Activated T-helper 17 cell treated with anti-CD3 and anti-CD28 coated beads, Interleukin-2, amount 50 U/mL, for 72 hours (primary cell): ENCODE results near the gene MPIG6B. TPM values are rescaled to one million over a fixed set of nuclear protein-coding genes. Genes with fewer than 3 reads are reported as not detected.

Source experiments
- ATAC-seq: fragments of 150-1000 bp; cut with Tn5 transposase; replicated peaks from 2 replicates; pipeline ENCODE4 v1.10.0; 2021; ENCODE audit warnings: mild to moderate bottlenecking, moderate library complexity
- H3K27ac Mint-ChIP-seq: one replicate; pipeline ENCODE4 v1.8.0; 2022; ENCODE audit warnings: mixed read lengths
- H3K27me3 Mint-ChIP-seq: one replicate; pipeline ENCODE4 v1.8.0; 2022; ENCODE audit warnings: mixed read lengths
- H3K36me3 Mint-ChIP-seq: one replicate; pipeline ENCODE4 v1.8.0; 2022; ENCODE audit warnings: low read depth, mild to moderate bottlenecking, mixed read lengths
- H3K4me1 Mint-ChIP-seq: one replicate; pipeline ENCODE4 v1.8.0; 2022; ENCODE audit warnings: mixed read lengths
- H3K4me3 Mint-ChIP-seq: one replicate; pipeline ENCODE4 v1.8.0; 2022; ENCODE audit warnings: mild to moderate bottlenecking, mixed read lengths
- H3K9me3 Mint-ChIP-seq: one replicate; pipeline ENCODE4 v1.8.0; 2022; ENCODE audit warnings: mixed read lengths
- total RNA-seq, 2 donors: library from RNA; stranded (reverse); gene quantifications; one replicate each; pipeline ENCODE4 v1.2.3, GENCODE V29; 2022

MPIG6B gene
- not detected for total RNA-seq

DNA sequence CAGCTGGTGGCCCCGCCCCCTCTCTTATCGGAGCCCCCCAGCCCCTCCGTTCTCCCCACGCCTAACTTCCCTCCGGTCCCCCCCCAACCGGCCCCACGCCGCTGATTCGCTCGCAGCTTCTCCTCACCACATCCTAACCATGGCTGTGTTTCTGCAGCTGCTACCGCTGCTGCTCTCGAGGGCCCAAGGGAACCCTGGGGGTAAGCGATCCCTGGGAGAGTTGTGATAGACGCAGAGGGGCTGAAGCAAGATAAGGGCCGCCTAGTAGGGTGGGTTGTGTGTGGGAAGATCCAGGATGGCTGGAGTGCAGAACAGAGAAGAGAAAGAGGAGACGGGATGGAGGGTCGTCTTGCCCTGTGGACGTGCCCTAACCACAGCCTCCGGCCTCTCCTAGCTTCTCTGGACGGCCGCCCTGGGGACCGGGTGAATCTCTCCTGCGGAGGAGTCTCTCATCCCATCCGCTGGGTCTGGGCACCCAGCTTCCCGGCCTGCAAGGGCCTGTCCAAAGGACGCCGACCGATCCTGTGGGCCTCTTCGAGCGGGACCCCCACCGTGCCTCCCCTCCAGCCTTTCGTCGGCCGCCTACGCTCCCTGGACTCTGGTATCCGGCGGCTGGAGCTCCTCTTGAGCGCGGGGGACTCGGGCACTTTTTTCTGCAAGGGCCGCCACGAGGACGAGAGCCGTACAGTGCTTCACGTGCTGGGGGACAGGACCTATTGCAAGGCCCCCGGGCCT is at the start of gene MPIG6B:
MPIG6B (plus strand) TSS at position 129 of the 735 bp plus-strand sequence; CDS start at position 140, 11 bp downstream.
- peaks cover 12% of the 10 kb centered on the region for H3K36me3 Mint-ChIP-seq
- H3K4me3 Mint-ChIP-seq = no peak within 1 kb of the TSS
- ATAC-seq = no peak
- peaks cover 20% of the 10 kb centered on the region for H3K4me1 Mint-ChIP-seq
- H3K27ac Mint-ChIP-seq = no peak within 1 kb of the TSS
- no peaks in the 10 kb centered on the region for H3K9me3 Mint-ChIP-seq
- H3K27me3 Mint-ChIP-seq = no peaks in the 10 kb centered on the region

DNA sequence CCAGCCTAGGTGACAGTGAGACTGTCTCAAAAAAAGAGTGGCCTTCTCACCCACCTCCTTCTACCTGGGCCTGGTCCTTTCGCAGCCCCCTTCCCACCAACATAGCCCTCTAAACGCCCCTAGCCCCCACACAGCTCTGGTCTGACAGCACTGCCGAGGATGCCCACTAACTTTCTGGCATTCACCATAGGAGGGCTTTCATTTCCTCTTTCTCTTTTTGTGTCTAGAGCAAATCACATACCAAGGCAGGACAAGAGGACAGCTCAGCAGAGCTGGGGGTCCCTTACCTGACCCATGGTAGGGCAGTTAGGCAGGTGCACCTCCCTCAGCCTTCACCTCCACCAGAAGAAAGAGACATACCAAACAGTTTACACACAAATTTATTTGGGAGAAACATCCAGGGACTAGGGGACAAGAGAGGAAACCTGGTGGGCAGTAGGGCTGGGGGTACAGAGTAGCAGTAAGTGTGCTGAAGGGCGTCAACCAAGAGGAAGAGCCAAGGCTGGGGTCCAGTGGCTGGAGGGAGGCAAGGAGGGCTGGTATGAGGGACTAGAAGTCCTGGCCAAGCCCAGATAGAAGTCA is 46.8 kb upstream of the MPIG6B start:
- H3K4me1 Mint-ChIP-seq = peaks cover 15% of the 10 kb centered on the region
- peaks cover 33% of the 10 kb centered on the region for H3K36me3 Mint-ChIP-seq
- peak overlapping the region; percentile 34 for H3K27ac Mint-ChIP-seq
- no peak for ATAC-seq
- H3K27me3 Mint-ChIP-seq = no peaks in the 10 kb centered on the region
- H3K9me3 Mint-ChIP-seq = no peaks in the 10 kb centered on the region
- no peak overlapping the region for H3K4me3 Mint-ChIP-seq

DNA sequence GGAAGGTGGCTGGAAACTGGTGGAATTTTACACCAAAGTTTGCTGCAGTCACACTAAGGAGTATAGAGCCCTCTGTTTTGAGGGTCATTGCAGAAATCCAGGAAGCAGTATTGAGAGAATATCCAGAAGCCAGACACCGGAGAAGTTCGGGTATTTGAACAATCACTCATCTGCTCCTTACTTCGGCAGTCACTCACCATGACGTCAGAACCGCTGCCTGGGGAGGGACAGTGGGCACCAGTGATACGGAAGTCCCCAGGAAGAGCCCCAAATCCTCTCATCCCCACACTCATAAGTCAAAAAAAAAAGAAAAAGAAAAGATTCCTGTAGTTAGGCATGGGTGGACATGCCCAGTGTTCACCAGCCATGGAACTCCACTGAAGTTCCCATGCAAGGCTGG is 46.3 kb upstream of the MPIG6B start:
- no peaks in the 10 kb centered on the region for H3K9me3 Mint-ChIP-seq
- H3K27me3 Mint-ChIP-seq = no peaks in the 10 kb centered on the region
- peaks cover 15% of the 10 kb centered on the region for H3K4me1 Mint-ChIP-seq
- peaks cover 28% of the 10 kb centered on the region for H3K36me3 Mint-ChIP-seq
- no peak overlapping the region for H3K4me3 Mint-ChIP-seq
- ATAC-seq = no peak
- H3K27ac Mint-ChIP-seq = peak overlapping the region; percentile 34

- ATAC-seq = no peak
- Mint-ChIP-seq H3K4me3 (no peak overlapping the region), H3K36me3 (peaks cover 17% of the 10 kb centered on the region), H3K4me1 (peaks cover 15% of the 10 kb centered on the region), H3K9me3 (no peaks in the 10 kb centered on the region), H3K27ac (peak overlapping the region; percentile 16), H3K27me3 (no peaks in the 10 kb centered on the region)
Measured at GRCh38 chr6:31677955-31678354, 45.2 kb upstream of the MPIG6B start.

DNA sequence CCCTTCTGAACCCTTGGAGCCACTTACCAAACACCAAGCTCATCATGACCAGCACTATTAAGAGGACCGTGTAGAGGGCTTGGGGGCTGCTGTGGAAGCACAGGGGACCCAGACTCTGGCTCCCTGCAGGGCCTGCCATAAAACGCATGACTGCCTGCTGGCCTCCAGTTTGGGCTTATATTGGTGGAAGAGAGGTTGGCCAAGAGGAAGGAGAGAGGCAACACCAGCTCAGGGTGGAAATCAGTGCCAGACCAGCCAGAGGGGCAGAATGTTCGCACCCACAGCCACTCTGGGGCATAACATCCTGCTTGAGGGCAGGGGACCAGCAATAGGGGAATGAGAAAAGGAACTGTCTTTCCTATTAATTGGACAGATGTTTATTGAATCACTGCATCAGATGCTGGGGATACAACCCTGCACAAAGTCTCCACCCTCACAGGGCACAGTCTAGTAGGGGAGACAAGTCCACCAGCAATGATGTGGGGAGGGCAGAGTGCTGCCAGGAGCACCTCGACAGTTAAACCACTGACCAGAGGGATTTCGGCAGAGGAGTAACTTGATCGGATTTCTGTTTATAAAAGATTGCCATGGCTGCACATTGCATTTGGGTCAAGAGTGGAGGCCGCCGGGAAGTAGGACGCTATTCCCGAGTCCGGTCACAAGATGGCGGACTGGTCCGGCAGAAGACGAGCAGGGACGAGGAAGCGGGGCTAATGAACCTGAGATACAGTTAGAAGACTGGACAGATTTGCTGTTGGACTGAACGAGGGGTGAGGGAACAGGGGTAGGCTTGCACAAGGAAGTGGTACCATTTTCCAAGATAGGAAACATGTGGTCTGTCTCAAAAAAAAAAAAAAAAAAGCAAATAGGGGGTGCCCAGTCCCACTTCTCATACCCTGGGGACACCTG is 42.7 kb upstream of the MPIG6B start, which contains the start of gene LY6G5C:
LY6G5C (minus strand) TSS at position 842 of the 909 bp plus-strand sequence; CDS start at position 148, 694 bp downstream.
- H3K27me3 Mint-ChIP-seq = no peaks in the 10 kb centered on the region
- H3K9me3 Mint-ChIP-seq = no peaks in the 10 kb centered on the region
- peaks cover 15% of the 10 kb centered on the region for H3K4me1 Mint-ChIP-seq
- H3K27ac Mint-ChIP-seq = peak within 1 kb of the TSS; percentile 87
- ATAC-seq = peak; percentile 86
- H3K4me3 Mint-ChIP-seq = peak within 1 kb of the TSS; percentile 88
- H3K36me3 Mint-ChIP-seq = peaks cover 7% of the 10 kb centered on the region

DNA sequence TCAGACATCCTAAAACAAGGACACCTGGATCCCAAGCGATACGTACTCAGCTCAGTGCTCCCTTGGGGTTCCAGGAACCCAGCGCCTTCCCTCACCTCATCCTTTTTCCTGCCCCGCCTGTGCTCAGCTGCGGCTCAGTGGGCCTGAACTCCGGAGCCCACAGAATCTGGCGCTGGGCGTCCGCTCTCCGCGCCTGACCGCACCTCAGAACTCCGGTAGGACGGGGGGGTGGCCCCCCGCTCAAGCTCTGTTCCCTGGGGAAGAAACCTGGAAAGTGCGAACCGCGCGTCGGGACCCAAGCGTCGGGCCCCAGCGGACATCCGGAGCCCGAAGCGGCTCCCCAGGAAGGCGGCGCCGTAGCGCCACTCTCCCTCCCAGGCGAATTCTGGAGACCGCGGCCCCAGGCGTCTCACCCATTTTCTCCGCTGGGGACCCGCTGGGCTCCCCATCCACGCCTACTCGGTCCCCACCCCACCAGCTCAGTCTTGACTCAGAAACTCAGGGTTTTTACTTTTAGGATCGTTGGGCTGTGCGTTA is 42.0 kb upstream of the MPIG6B start:
- H3K27me3 Mint-ChIP-seq = no peaks in the 10 kb centered on the region
- no peaks in the 10 kb centered on the region for H3K9me3 Mint-ChIP-seq
- H3K27ac Mint-ChIP-seq = peak overlapping the region; percentile 87
- H3K36me3 Mint-ChIP-seq = peaks cover 15% of the 10 kb centered on the region
- ATAC-seq = peak; percentile 74
- peaks cover 15% of the 10 kb centered on the region for H3K4me1 Mint-ChIP-seq
- peak overlapping the region; percentile 88 for H3K4me3 Mint-ChIP-seq

DNA sequence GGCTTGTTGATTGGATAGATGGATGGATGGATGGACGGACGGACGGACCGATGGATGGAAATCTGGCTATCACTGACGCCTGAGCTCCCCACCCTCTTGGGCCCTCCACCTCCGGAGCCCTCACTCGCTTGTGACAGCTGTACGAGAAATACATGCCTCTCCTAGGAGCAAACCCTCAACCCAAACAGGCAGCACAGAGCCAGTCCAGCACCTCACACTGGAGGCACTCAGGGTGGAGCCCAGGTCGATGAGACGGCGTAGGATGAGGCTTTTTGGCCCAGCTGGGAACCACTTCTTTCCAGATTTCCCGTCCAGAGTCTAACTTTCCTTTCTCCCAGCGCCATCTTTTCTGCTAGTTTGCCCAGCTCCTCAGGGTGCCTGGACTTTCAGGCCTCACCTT is 39.6 kb upstream of the MPIG6B start:
- no peaks in the 10 kb centered on the region for H3K27me3 Mint-ChIP-seq
- ATAC-seq = no peak
- H3K9me3 Mint-ChIP-seq = no peaks in the 10 kb centered on the region
- H3K27ac Mint-ChIP-seq = no peak overlapping the region
- peaks cover 9% of the 10 kb centered on the region for H3K4me1 Mint-ChIP-seq
- H3K4me3 Mint-ChIP-seq = no peak overlapping the region
- peaks cover 35% of the 10 kb centered on the region for H3K36me3 Mint-ChIP-seq

GRCh38 chr6:31686483-31686882 is 36.7 kb upstream of the MPIG6B start:
- Mint-ChIP-seq H3K9me3 (no peaks in the 10 kb centered on the region), H3K4me3 (no peak overlapping the region), H3K4me1 (no peaks in the 10 kb centered on the region), H3K36me3 (peaks cover 63% of the 10 kb centered on the region), H3K27me3 (no peaks in the 10 kb centered on the region), H3K27ac (no peak overlapping the region)
- no peak for ATAC-seq

GRCh38 chr6:31687321-31687720 is 35.9 kb upstream of the MPIG6B start:
- Mint-ChIP-seq H3K27me3 (no peaks in the 10 kb centered on the region), H3K27ac (peak overlapping the region; percentile 44), H3K9me3 (no peaks in the 10 kb centered on the region), H3K4me1 (no peaks in the 10 kb centered on the region), H3K4me3 (no peak overlapping the region), H3K36me3 (peaks cover 68% of the 10 kb centered on the region)
- ATAC-seq = no peak

DNA sequence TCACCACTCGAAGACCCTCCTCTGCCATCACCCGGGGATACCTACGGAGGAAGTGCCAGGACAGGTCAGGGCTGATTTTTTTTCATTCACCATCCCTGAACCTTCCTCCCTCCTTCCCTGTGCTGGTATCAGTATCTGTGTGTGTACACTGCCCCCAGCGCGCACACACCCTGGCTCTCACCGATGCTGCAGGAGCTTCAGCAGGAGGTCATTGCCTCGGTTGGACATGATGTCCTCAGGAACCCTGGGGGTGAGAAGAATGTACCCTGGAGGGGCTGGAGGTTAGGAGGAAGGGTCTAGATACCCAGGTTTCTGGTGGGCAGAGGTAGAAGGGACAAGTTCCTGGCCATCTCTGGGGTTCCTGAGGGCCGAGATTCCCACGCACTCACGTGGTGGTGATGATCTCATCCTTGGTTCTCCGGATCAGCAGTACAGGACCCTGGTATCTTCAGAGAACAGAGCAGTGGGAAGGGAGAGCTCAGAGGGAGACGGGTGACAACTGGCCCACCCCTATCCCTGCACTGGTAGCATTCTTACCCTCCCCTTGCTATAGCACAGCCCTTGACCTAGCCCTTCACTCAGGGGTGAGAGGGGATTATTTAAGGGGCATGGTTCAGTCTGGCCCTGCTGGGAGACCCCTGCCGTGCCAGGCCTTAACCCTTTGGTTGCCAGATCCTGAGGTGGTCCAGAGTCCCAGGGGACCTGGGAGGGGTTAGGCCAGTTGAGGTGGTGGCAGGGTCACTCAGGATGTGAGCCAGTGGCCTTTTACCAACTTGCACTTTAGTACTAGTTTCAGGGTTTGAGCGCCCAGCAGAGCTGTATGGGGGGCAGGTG is 35.1 kb upstream of the MPIG6B start:
- Mint-ChIP-seq H3K9me3 (no peaks in the 10 kb centered on the region), H3K36me3 (peaks cover 76% of the 10 kb centered on the region), H3K4me3 (no peak overlapping the region), H3K27ac (peak overlapping the region; percentile 44), H3K4me1 (no peaks in the 10 kb centered on the region), H3K27me3 (no peaks in the 10 kb centered on the region)
- no peak for ATAC-seq

DNA sequence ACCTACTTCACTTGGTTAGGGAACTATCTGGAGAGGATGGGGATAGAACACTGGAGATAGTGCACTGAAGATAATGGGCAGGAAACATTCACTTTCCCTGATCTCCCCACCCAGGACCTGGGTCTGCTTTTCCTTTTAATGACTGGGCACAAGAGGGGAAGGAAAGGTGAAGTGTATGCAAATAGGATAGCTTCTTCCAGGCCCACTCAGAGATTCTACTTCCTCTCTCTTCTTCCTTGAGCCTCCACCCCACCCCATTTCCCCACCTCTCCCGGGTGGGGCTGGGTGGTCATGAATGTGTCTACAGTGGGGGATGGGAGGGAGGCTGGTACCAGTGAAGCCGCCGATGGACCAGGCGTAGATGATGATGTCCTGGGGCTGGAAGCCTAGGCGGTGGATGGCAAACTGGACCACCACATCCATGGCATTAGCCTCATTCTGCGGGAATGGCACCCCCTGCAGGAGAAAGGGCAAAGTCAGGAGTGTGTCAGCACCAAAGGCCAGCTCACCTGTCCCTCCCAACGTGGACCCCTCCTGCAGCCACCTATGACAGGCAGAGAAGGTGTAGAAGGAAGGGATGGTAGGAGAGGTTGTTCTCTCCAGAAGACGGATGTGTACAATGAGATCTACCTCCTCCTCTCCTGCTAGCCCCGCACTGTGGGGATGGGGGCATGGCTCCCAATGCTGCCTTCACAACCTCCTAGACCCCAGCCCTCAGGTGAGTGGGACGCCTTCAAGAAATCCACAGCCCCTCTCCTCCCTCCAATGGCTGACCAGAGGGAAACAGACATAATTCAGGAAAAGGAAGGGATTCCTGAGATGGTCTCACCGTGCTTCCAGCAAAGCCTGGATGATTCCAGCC is 33.7 kb upstream of the MPIG6B start:
- ATAC-seq = no peak
- H3K9me3 Mint-ChIP-seq = no peaks in the 10 kb centered on the region
- H3K27me3 Mint-ChIP-seq = no peaks in the 10 kb centered on the region
- H3K36me3 Mint-ChIP-seq = peaks cover 89% of the 10 kb centered on the region
- H3K4me1 Mint-ChIP-seq = no peaks in the 10 kb centered on the region
- no peak overlapping the region for H3K4me3 Mint-ChIP-seq
- H3K27ac Mint-ChIP-seq = peak overlapping the region; percentile 57

GRCh38 chr6:31690231-31691077 is 32.7 kb upstream of the MPIG6B start:
- ATAC-seq = peak; percentile 47
- Mint-ChIP-seq H3K27me3 (no peaks in the 10 kb centered on the region), H3K4me3 (no peak overlapping the region), H3K9me3 (no peaks in the 10 kb centered on the region), H3K36me3 (peaks cover 91% of the 10 kb centered on the region), H3K4me1 (no peaks in the 10 kb centered on the region), H3K27ac (peak overlapping the region; percentile 57)
